Stomach smooth muscle (tissue), 2 donors: ENCODE measurements around the gene L3MBTL4.

Source experiments
- H3K27ac ChIP-seq: one replicate; pipeline ENCODE4 v1.7.0; 2013; ENCODE audit warnings: mild to moderate bottlenecking, low read length, inconsistent platforms
- H3K27me3 ChIP-seq, 2 donors: one replicate each; pipeline ENCODE4 v1.7.0; 2013; ENCODE audit warnings: low read length in 2 of 2; ENCODE audit not compliant: insufficient read depth in 2 of 2, control insufficient read depth in 1 of 2
- H3K36me3 ChIP-seq, 2 donors: one replicate each; pipeline ENCODE4 v1.7.0; 2013; ENCODE audit warnings: low read length in 2 of 2; ENCODE audit not compliant: control insufficient read depth in 2 of 2, insufficient read depth in 2 of 2
- H3K4me1 ChIP-seq: one replicate; pipeline ENCODE4 v1.7.0; 2013; ENCODE audit warnings: low read length; ENCODE audit not compliant: control insufficient read depth, insufficient read depth
- H3K4me3 ChIP-seq, 2 donors: one replicate each; pipeline ENCODE4 v1.7.0; 2013; ENCODE audit warnings: low read length in 2 of 2
- H3K9ac ChIP-seq, 2 donors: one replicate each; pipeline ENCODE4 v1.7.0; 2013; ENCODE audit warnings: low read length in 2 of 2, mild to moderate bottlenecking in 1 of 2
- H3K9me3 ChIP-seq, 2 donors: one replicate each; pipeline ENCODE4 v1.7.0; 2013; ENCODE audit warnings: low read length in 2 of 2; ENCODE audit not compliant: control insufficient read depth in 2 of 2
- donor health status: healthy.
- donor health status: Pancreatic carcinoma.

The L3MBTL4 gene

GRCh38 chr18:5998907-5999306, 415.8 kb downstream of the L3MBTL4 start:
- no peaks in the 10 kb centered on the region for H3K27me3 ChIP-seq

GRCh38 chr18:5998166-5998881, 416.4 kb downstream of the L3MBTL4 start:
- Histone ChIP-seq H3K9ac (no peak overlapping the region), H3K9me3 (peaks cover 0 to 2% of the 10 kb centered on the region in 2 donors), H3K4me3 (no peak overlapping the region), H3K4me1 (no peaks in the 10 kb centered on the region), H3K27ac (no peak overlapping the region), H3K36me3 (no peaks in the 10 kb centered on the region), H3K27me3 (no peaks in the 10 kb centered on the region)

More at GRCh38 chr18:5998907-5999306, 415.8 kb downstream of the L3MBTL4 start:
- Histone ChIP-seq H3K4me3 (no peak overlapping the region), H3K36me3 (no peaks in the 10 kb centered on the region), H3K27ac (no peak overlapping the region), H3K9ac (no peak overlapping the region), H3K4me1 (no peaks in the 10 kb centered on the region), H3K9me3 (peaks cover 0 to 2% of the 10 kb centered on the region in 2 donors)

- Histone ChIP-seq H3K4me1 (no peaks in the 10 kb centered on the region), H3K27ac (no peak overlapping the region), H3K27me3 (no peaks in the 10 kb centered on the region), H3K4me3 (no peak overlapping the region), H3K9ac (no peak overlapping the region), H3K36me3 (no peaks in the 10 kb centered on the region), H3K9me3 (peaks cover 0 to 2% of the 10 kb centered on the region in 2 donors)
Measured at GRCh38 chr18:5997361-5997760, 417.4 kb downstream of the L3MBTL4 start.

GRCh38 chr18:5995626-5996025, 419.1 kb downstream of the L3MBTL4 start:
- Histone ChIP-seq H3K4me1 (no peaks in the 10 kb centered on the region), H3K27ac (no peak overlapping the region), H3K4me3 (no peak overlapping the region), H3K9ac (no peak overlapping the region), H3K27me3 (no peaks in the 10 kb centered on the region), H3K9me3 (peaks cover 0 to 2% of the 10 kb centered on the region in 2 donors), H3K36me3 (no peaks in the 10 kb centered on the region)

- Histone ChIP-seq H3K9ac (no peak overlapping the region), H3K4me1 (no peaks in the 10 kb centered on the region), H3K27ac (no peak overlapping the region), H3K27me3 (no peaks in the 10 kb centered on the region), H3K9me3 (no peaks in the 10 kb centered on the region), H3K36me3 (no peaks in the 10 kb centered on the region), H3K4me3 (no peak overlapping the region)
Measured at GRCh38 chr18:5993938-5994337, 420.8 kb downstream of the L3MBTL4 start.

GRCh38 chr18:5992381-5992780, 422.3 kb downstream of the L3MBTL4 start:
- Histone ChIP-seq H3K4me1 (no peaks in the 10 kb centered on the region), H3K27ac (no peak overlapping the region), H3K9me3 (no peaks in the 10 kb centered on the region), H3K36me3 (no peaks in the 10 kb centered on the region), H3K9ac (no peak overlapping the region), H3K4me3 (no peak overlapping the region), H3K27me3 (no peaks in the 10 kb centered on the region)

- Histone ChIP-seq H3K27ac (no peak overlapping the region), H3K9ac (no peak overlapping the region), H3K36me3 (no peaks in the 10 kb centered on the region)
Measured at GRCh38 chr18:5987249-5987648, 427.5 kb downstream of the L3MBTL4 start.

GRCh38 chr18:5986257-5986931, 428.3 kb downstream of the L3MBTL4 start:
- H3K4me1 ChIP-seq = no peaks in the 10 kb centered on the region
- no peaks in the 10 kb centered on the region for H3K9me3 ChIP-seq
- H3K36me3 ChIP-seq = no peaks in the 10 kb centered on the region
- no peak overlapping the region for H3K27ac ChIP-seq
- H3K4me3 ChIP-seq = no peak overlapping the region
- no peaks in the 10 kb centered on the region for H3K27me3 ChIP-seq
- H3K9ac ChIP-seq = no peak overlapping the region

More at GRCh38 chr18:5987249-5987648, 427.5 kb downstream of the L3MBTL4 start:
- H3K9me3 ChIP-seq = no peaks in the 10 kb centered on the region
- H3K4me1 ChIP-seq = no peaks in the 10 kb centered on the region
- no peak overlapping the region for H3K4me3 ChIP-seq
- no peaks in the 10 kb centered on the region for H3K27me3 ChIP-seq

GRCh38 chr18:5984245-5984644, 430.5 kb downstream of the L3MBTL4 start:
- no peaks in the 10 kb centered on the region for H3K27me3 ChIP-seq
- no peak overlapping the region for H3K4me3 ChIP-seq
- H3K9me3 ChIP-seq = no peaks in the 10 kb centered on the region
- H3K4me1 ChIP-seq = no peaks in the 10 kb centered on the region
- H3K27ac ChIP-seq = no peak overlapping the region
- no peaks in the 10 kb centered on the region for H3K36me3 ChIP-seq
- H3K9ac ChIP-seq = no peak overlapping the region

GRCh38 chr18:5983488-5983887, 431.2 kb downstream of the L3MBTL4 start:
- no peak overlapping the region for H3K27ac ChIP-seq
- H3K27me3 ChIP-seq = no peaks in the 10 kb centered on the region
- no peak overlapping the region for H3K4me3 ChIP-seq
- no peak overlapping the region for H3K9ac ChIP-seq
- no peaks in the 10 kb centered on the region for H3K36me3 ChIP-seq
- no peaks in the 10 kb centered on the region for H3K4me1 ChIP-seq
- no peaks in the 10 kb centered on the region for H3K9me3 ChIP-seq

GRCh38 chr18:5982332-5982731, 432.4 kb downstream of the L3MBTL4 start:
- Histone ChIP-seq H3K9ac (no peak overlapping the region), H3K36me3 (no peaks in the 10 kb centered on the region), H3K4me1 (no peaks in the 10 kb centered on the region), H3K4me3 (no peak overlapping the region), H3K9me3 (no peaks in the 10 kb centered on the region), H3K27me3 (no peaks in the 10 kb centered on the region), H3K27ac (no peak overlapping the region)
